IMR-90 (cell line): ENCODE measurements around the gene NOX4. TPM values are rescaled to one million over a fixed set of nuclear protein-coding genes. Genes with fewer than 3 reads are reported as not detected.

Experiments
- ATAC-seq: fragments of 200-7000 bp; cut with Tn5 transposase; 2 replicates; pipeline ENCODE4 v1.9.1; 2020; ENCODE audit warnings: low read depth, mild to moderate bottlenecking, moderate library complexity
- BruUV-seq: library from RNA; stranded (reverse); fragments of 400-500 nt; replicated peaks from 2 replicates; lab custom pipeline; 2021; lab: Mats Ljungman, UMichigan
- CTCF ChIA-PET: fragments of 300-600 bp; formaldehyde crosslinking; extraction: SDS; loops from one replicate; lab custom pipeline; 2021; ENCODE audit warnings: antibody characterized with exemption; lab: Yijun Ruan, JAX
- POLR2A ChIA-PET: fragments of 300-600 bp; sonication (Branson Sonifier 250); formaldehyde crosslinking; loops from one replicate; lab custom pipeline; 2022; ENCODE audit warnings: antibody characterized with exemption; ENCODE audit not compliant: unreplicated experiment; lab: Charles Lee
- DNase-seq: peaks from one replicate; pipeline ENCODE4 v3.0.0; 2013
- H2AFZ ChIP-seq: replicated peaks from 2 replicates; pipeline ENCODE3; 2013; ENCODE audit warnings: low read length, mild to moderate bottlenecking; ENCODE audit not compliant: poor library complexity
- H2AK5ac ChIP-seq: 2 replicates; pipeline ENCODE4 v1.6.1; 2013; ENCODE audit warnings: low read depth, low read length, inconsistent platforms
- H2AK9ac ChIP-seq: replicated peaks from 2 replicates; pipeline ENCODE3; 2013; ENCODE audit warnings: mild to moderate bottlenecking, low read depth, low read length, moderate library complexity; ENCODE audit not compliant: poor library complexity
- H2BK120ac ChIP-seq: 2 replicates; pipeline ENCODE4 v1.6.1; 2013; ENCODE audit warnings: low read depth, low read length, inconsistent platforms
- H2BK15ac ChIP-seq: 3 replicates; pipeline ENCODE4 v1.6.1; 2013; ENCODE audit warnings: low read depth, low read length, inconsistent platforms
- H2BK20ac ChIP-seq: 2 replicates; pipeline ENCODE4 v1.6.1; 2013; ENCODE audit warnings: low read depth, mild to moderate bottlenecking, inconsistent platforms, low read length, moderate library complexity
- H2BK5ac ChIP-seq: 2 replicates; pipeline ENCODE4 v1.6.1; 2013; ENCODE audit warnings: mild to moderate bottlenecking, low read depth, low read length, inconsistent platforms; ENCODE audit not compliant: poor library complexity, severe bottlenecking
- H3K14ac ChIP-seq: replicated peaks from 2 replicates; pipeline ENCODE4 v1.6.1; 2013; ENCODE audit warnings: low read depth, low read length, inconsistent platforms
- H3K18ac ChIP-seq: 2 replicates; pipeline ENCODE4 v1.6.1; 2013; ENCODE audit warnings: low read depth, low read length, control low read depth
- H3K23ac ChIP-seq: 2 replicates; pipeline ENCODE4 v1.6.1; 2013; ENCODE audit warnings: low read depth, low read length, inconsistent platforms
- H3K27ac ChIP-seq: 2 replicates; pipeline ENCODE4 v1.5.1; 2013; ENCODE audit warnings: mild to moderate bottlenecking, control low read depth, low read length; ENCODE audit not compliant: insufficient read depth
- H3K27me3 ChIP-seq: 2 replicates; pipeline ENCODE4 v1.6.1; 2013; ENCODE audit warnings: low read length; ENCODE audit not compliant: control insufficient read depth, insufficient read depth
- H3K36me3 ChIP-seq: 2 replicates; pipeline ENCODE4 v1.6.1; 2013; ENCODE audit warnings: low read length, mixed read lengths; ENCODE audit not compliant: control insufficient read depth, insufficient read depth
- H3K4ac ChIP-seq: 2 replicates; pipeline ENCODE4 v1.6.1; 2013; ENCODE audit warnings: low read depth, low read length, inconsistent platforms
- H3K4me1 ChIP-seq: 2 replicates; pipeline ENCODE4 v1.6.1; 2013; ENCODE audit warnings: low read length, mixed read lengths; ENCODE audit not compliant: control insufficient read depth, insufficient read depth
- H3K4me2 ChIP-seq: 2 replicates; pipeline ENCODE4 v1.6.1; 2013; ENCODE audit warnings: low read depth, mild to moderate bottlenecking, control low read depth, low read length, moderate library complexity
- H3K4me3 ChIP-seq: 2 replicates; pipeline ENCODE4 v1.5.1; 2013; ENCODE audit warnings: low read depth, mild to moderate bottlenecking, control low read depth, low read length, moderate library complexity; ENCODE audit not compliant: insufficient read depth
- H3K56ac ChIP-seq: 2 replicates; pipeline ENCODE4 v1.6.1; 2013; ENCODE audit warnings: low read length, inconsistent platforms; ENCODE audit not compliant: insufficient read depth; ENCODE audit errors: extremely low read depth
- H3K79me1 ChIP-seq, 2 experiments: 2 replicates each; pipeline ENCODE4 v1.6.1; 2013; ENCODE audit warnings: low read length in 2 of 2, inconsistent platforms in 1 of 2, low read depth in 1 of 2
- H3K9ac ChIP-seq: 2 replicates; pipeline ENCODE4 v1.6.1; 2013; ENCODE audit warnings: low read depth, low read length, control low read depth
- H3K9me1 ChIP-seq: 2 replicates; pipeline ENCODE4 v1.6.1; 2013; ENCODE audit warnings: low read length, inconsistent platforms; ENCODE audit not compliant: insufficient read depth
- H3K9me3 ChIP-seq: 2 replicates; pipeline ENCODE4 v1.6.1; 2013; ENCODE audit warnings: low read length; ENCODE audit not compliant: control insufficient read depth, insufficient read depth
- H4K20me1 ChIP-seq: 2 replicates; pipeline ENCODE4 v1.6.1; 2013; ENCODE audit warnings: low read length, inconsistent platforms; ENCODE audit not compliant: insufficient read depth
- H4K5ac ChIP-seq: 2 replicates; pipeline ENCODE4 v1.6.1; 2013; ENCODE audit warnings: mild to moderate bottlenecking, low read depth, low read length, control low read depth
- H4K8ac ChIP-seq, 2 experiments: 2 replicates each; pipeline ENCODE4 v1.6.1; 2013; ENCODE audit warnings: low read depth in 2 of 2, low read length in 2 of 2, control low read depth in 1 of 2, inconsistent platforms in 1 of 2
- H4K91ac ChIP-seq: 2 replicates; pipeline ENCODE4 v1.6.1; 2013; ENCODE audit warnings: low read depth, low read length, inconsistent platforms; ENCODE audit not compliant: insufficient read depth
- CEBPB ChIP-seq: IDR thresholded peaks from 2 replicates; pipeline ENCODE4 v1.6.1; 2012; ENCODE audit warnings: low read depth, low read length, improper control_type of control experiment
- CHD1 ChIP-seq: IDR thresholded peaks from 2 replicates; pipeline ENCODE4 v1.6.1; 2012; ENCODE audit warnings: low read depth, low read length, improper control_type of control experiment
- CTCF ChIP-seq: conservative IDR thresholded peaks from 2 replicates; pipeline ENCODE4 v1.5.1; 2012; ENCODE audit warnings: mild to moderate bottlenecking, low read depth, low read length, improper control_type of control experiment
- FOS ChIP-seq: fragments of 150-350 bp; IDR thresholded peaks from 2 replicates; pipeline ENCODE4 v1.6.1; 2016; ENCODE audit warnings: low read depth, low read length
- POLR2A ChIP-seq: IDR thresholded peaks from 2 replicates; pipeline ENCODE4 v1.6.1; 2012; ENCODE audit warnings: mild to moderate bottlenecking, low read depth, low read length
- USF2 ChIP-seq: fragments of 150-350 bp; IDR thresholded peaks from 2 replicates; pipeline ENCODE4 v1.6.1; 2017; ENCODE audit warnings: mild to moderate bottlenecking, antibody characterized with exemption, low read length, low read depth
- WGBS, 2 experiments: methylation state at CpG; one replicate each; pipeline versions ENCODE4 v1.1.5 to v1.1.7; 2013; ENCODE audit warnings: missing lambda C conversion rate in 2 of 2; ENCODE audit not compliant: insufficient read length in 1 of 2; ENCODE audit errors: extremely low coverage in 2 of 2; 5-methylcytosine and 5-hydroxymethylcytosine counted together
- dilution Hi-C: fragments of 300-500 bp; cut with HindIII; formaldehyde crosslinking; loops from one replicate; pipeline ENCODE4 v1.14.3; 2018; ENCODE audit warnings: low sequenced_read_pairs; ENCODE audit not compliant: unreplicated experiment
- in situ Hi-C: fragments of 300-500 bp; cut with MboI; formaldehyde crosslinking; loops from 3 replicates; pipeline ENCODE4 v1.14.3; 2019; ENCODE audit warnings: low sequenced_read_pairs, inconsistent platforms, mixed read lengths
- intact Hi-C: fragments of 100-400 bp; cut with micrococcal nuclease; formaldehyde crosslinking; loops from 2 replicates; pipeline ENCODE4 v1.10.0; 2022
- polyA plus RNA-seq, 3 experiments: library from polyadenylated mRNA; depleted of rRNA; stranded (reverse); fragments of >200 nt; gene quantifications; 2 replicates each; pipeline ENCODE4 v1.2.3, GENCODE V29; 2012; ENCODE audit warnings: low replicate concordance in 1 of 3
- total RNA-seq: library from RNA; depleted of rRNA; stranded (reverse); fragments of >200 nt; gene quantifications from 2 replicates; pipeline ENCODE4 v1.2.3, GENCODE V29; 2012
- TF ChIP-seq, protein P1 (sequence below): fragments of 150-350 bp; IDR thresholded peaks from 2 replicates; pipeline ENCODE4 v1.6.1; 2016; ENCODE audit warnings: low read depth, mild to moderate bottlenecking, low read length, moderate library complexity, borderline replicate concordance

NOX4 gene
- total and polyA plus RNA-seq, 2 of the 4 experiments (the other 2 are of a cell fraction) = 4.7 to 11.7 TPM

- Histone ChIP-seq H2AK9ac (no peak overlapping the region), H4K8ac (no peak overlapping the region), H2BK15ac (no peak overlapping the region), H2AK5ac (no peak overlapping the region), H3K4me2 (no peak overlapping the region), H3K9me1 (no peaks in the 10 kb centered on the region), H2BK5ac (no peak overlapping the region), H3K56ac (no peak overlapping the region), H2BK120ac (no peak overlapping the region), H3K4ac (no peak overlapping the region), H3K4me3 (no peak overlapping the region), H3K18ac (no peak overlapping the region), H3K36me3 (no peaks in the 10 kb centered on the region), H3K14ac (no peak overlapping the region), H4K5ac (no peak overlapping the region), H3K27ac (no peak overlapping the region), H3K23ac (no peak overlapping the region), H2AFZ (no peak overlapping the region), H4K20me1 (no peaks in the 10 kb centered on the region), H3K4me1 (no peaks in the 10 kb centered on the region), H4K91ac (no peak overlapping the region), H3K27me3 (no peaks in the 10 kb centered on the region), H3K79me1 (peaks cover 4% of the 10 kb centered on the region in 2 experiments; a peak in 2 of 4 replicates), H3K9me3 (no peaks in the 10 kb centered on the region), H3K9ac (no peak overlapping the region), H2BK20ac (no peak overlapping the region)
- dilution Hi-C loops (no loop called here), intact Hi-C loops (no loop called here), in situ Hi-C loops (no loop called here)
- TF ChIP-seq CHD1 (no peak), FOS (no peak), CTCF (no peak), USF2 (no peak), CEBPB (no peak), POLR2A (no peak)
- TF ChIP-seq, protein P1, sequence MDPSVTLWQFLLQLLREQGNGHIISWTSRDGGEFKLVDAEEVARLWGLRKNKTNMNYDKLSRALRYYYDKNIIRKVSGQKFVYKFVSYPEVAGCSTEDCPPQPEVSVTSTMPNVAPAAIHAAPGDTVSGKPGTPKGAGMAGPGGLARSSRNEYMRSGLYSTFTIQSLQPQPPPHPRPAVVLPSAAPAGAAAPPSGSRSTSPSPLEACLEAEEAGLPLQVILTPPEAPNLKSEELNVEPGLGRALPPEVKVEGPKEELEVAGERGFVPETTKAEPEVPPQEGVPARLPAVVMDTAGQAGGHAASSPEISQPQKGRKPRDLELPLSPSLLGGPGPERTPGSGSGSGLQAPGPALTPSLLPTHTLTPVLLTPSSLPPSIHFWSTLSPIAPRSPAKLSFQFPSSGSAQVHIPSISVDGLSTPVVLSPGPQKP = no peak
- no CpG with 5 or more reads among the region's 1 CpG for WGBS, 2 experiments
- no TSS peak for BruUV-seq
- CTCF ChIA-PET = no interaction called here
- ATAC-seq = no peak
- POLR2A ChIA-PET = interaction anchor here (0.6 kb wide), 1 partner anchor 13 kb away, joined by 3 read pairs; no protein-coding TSS in a partner anchor
- no peak for DNase-seq
Measured at GRCh38 chr11:89463266-89463780, 27.9 kb downstream of the NOX4 start.
